C4-2B (cell line): ENCODE results near the gene TMEM106C.

ENCODE experiments used
- ZFX ChIP-seq: fragments of 450-650 bp; IDR thresholded peaks from 2 replicates; pipeline ENCODE4 v1.6.1; 2017
- TF ChIP-seq, protein P1 (sequence below): fragments of 450-650 bp; conservative IDR thresholded peaks from 2 replicates; pipeline ENCODE4 v1.5.1; 2017; ENCODE audit warnings: mild to moderate bottlenecking

DNA sequence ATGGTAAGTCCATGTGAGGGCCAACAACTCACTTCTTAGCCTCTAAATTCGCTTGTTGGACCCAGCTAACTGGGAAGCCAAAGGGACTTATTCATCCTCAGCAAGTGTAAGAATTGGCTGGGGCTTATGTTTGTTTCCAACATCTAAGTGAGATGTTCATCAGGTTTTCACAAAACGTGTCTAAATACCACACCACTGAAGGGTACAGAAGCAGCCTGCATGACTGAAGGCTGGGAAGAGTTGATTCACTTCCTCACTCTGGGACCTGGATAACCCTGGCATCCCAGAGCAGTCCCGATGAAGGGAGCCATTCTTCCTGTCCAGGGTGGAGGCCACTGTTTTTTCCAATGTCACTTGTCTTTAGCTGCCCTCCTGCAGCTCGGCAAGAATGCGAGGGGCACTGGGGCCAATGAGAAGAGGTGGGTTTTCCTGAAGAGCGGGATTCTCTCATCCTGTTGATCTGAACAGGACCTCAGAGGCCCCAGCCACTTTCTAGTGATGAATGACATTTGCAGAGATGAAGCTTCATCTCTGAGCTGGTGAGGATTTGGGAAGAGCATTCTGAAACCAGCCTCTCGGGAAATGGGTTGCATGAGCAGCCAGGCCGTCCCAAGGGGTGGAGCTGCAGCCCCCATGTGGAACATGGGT is 53.1 kb downstream of the TMEM106C start:
- TF ChIP-seq, protein P1, sequence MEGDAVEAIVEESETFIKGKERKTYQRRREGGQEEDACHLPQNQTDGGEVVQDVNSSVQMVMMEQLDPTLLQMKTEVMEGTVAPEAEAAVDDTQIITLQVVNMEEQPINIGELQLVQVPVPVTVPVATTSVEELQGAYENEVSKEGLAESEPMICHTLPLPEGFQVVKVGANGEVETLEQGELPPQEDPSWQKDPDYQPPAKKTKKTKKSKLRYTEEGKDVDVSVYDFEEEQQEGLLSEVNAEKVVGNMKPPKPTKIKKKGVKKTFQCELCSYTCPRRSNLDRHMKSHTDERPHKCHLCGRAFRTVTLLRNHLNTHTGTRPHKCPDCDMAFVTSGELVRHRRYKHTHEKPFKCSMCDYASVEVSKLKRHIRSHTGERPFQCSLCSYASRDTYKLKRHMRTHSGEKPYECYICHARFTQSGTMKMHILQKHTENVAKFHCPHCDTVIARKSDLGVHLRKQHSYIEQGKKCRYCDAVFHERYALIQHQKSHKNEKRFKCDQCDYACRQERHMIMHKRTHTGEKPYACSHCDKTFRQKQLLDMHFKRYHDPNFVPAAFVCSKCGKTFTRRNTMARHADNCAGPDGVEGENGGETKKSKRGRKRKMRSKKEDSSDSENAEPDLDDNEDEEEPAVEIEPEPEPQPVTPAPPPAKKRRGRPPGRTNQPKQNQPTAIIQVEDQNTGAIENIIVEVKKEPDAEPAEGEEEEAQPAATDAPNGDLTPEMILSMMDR = no peak
- TF ChIP-seq ZFX = no peak
